Mucosa of stomach (tissue), 1 donor: ENCODE measurements around the gene ANKFN1.
"Not testable (repeated sequence)": the region's sequence is repeated elsewhere in the genome, so short reads cannot be mapped to it uniquely, and the experiment has no call there.

Source experiments
- H3K27me3 ChIP-seq: one replicate; pipeline ENCODE4 v1.7.0; 2013; ENCODE audit warnings: mild to moderate bottlenecking, low read length; ENCODE audit not compliant: control insufficient read depth, insufficient read depth
- H3K36me3 ChIP-seq: one replicate; pipeline ENCODE4 v1.7.0; 2013; ENCODE audit warnings: low read length; ENCODE audit not compliant: control insufficient read depth, insufficient read depth
- H3K4me1 ChIP-seq: one replicate; pipeline ENCODE4 v1.7.0; 2013; ENCODE audit warnings: mild to moderate bottlenecking, low read length; ENCODE audit not compliant: control insufficient read depth, insufficient read depth
- H3K4me3 ChIP-seq: one replicate; pipeline ENCODE4 v1.7.0; 2013; ENCODE audit warnings: low read length
- H3K9ac ChIP-seq: one replicate; pipeline ENCODE4 v1.7.0; 2013; ENCODE audit warnings: mild to moderate bottlenecking, low read length, moderate library complexity
- H3K9me3 ChIP-seq: one replicate; pipeline ENCODE4 v1.7.0; 2013; ENCODE audit warnings: mild to moderate bottlenecking, low read length, moderate library complexity; ENCODE audit not compliant: control insufficient read depth
- donor health status: Pancreatic carcinoma.

Gene ANKFN1

GRCh38 chr17:56392321-56392720 lies 239.0 kb downstream of the ANKFN1 start:
- H3K27me3 ChIP-seq: peaks cover 2% of the 10 kb centered on the region
- no peaks in the 10 kb centered on the region for H3K36me3 ChIP-seq
- H3K9ac ChIP-seq: no peak overlapping the region
- H3K4me3 ChIP-seq: no peak overlapping the region
- no peaks in the 10 kb centered on the region for H3K4me1 ChIP-seq
- no peaks in the 10 kb centered on the region for H3K9me3 ChIP-seq

DNA sequence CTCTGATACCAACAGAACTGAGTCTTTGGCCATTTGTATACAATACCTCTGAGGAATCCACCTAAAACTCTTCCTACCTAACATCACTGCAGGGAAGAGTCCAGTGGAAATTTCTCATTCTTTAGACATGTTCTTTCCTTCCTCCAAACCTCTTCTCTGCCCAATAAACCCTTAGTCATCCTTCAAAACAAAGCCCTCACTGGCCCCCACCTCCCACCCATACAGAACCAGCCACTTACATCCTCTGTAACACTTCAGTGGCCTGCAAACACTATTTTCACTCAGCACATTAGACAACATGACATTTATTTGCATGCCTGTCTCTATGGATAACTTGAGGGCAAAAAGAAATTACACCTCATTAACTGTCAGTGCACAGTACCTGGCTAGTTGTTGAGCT lies 239.9 kb downstream of the ANKFN1 start:
- no peaks in the 10 kb centered on the region for H3K9me3 ChIP-seq
- no peaks in the 10 kb centered on the region for H3K4me1 ChIP-seq
- no peaks in the 10 kb centered on the region for H3K36me3 ChIP-seq
- H3K27me3 ChIP-seq: peaks cover 2% of the 10 kb centered on the region
- H3K4me3 ChIP-seq: no peak overlapping the region
- H3K9ac ChIP-seq: no peak overlapping the region

DNA sequence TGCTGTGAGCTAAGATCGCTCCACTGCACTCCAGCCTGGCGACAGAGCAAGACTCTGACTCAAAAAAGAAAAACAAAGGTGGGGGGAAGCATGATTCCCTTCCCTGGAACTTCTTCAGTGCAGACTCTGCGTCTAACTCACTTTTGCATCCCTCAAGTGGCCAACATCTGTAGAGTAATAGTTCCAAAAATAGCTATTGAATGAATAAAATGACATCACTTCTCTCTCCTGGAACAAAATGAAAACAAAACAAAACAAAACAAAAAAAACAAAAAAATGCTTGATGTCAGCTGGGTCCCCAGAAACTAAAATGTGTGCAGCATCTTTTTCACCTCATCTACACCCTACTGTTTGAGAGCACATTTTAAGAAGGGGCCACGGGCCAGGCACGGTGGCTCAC lies 242.5 kb downstream of the ANKFN1 start:
- H3K4me3 ChIP-seq: no peak overlapping the region
- H3K27me3 ChIP-seq: peaks cover 2% of the 10 kb centered on the region
- no peak overlapping the region for H3K9ac ChIP-seq
- no peaks in the 10 kb centered on the region for H3K36me3 ChIP-seq
- no peaks in the 10 kb centered on the region for H3K4me1 ChIP-seq
- H3K9me3 ChIP-seq: no peaks in the 10 kb centered on the region

DNA sequence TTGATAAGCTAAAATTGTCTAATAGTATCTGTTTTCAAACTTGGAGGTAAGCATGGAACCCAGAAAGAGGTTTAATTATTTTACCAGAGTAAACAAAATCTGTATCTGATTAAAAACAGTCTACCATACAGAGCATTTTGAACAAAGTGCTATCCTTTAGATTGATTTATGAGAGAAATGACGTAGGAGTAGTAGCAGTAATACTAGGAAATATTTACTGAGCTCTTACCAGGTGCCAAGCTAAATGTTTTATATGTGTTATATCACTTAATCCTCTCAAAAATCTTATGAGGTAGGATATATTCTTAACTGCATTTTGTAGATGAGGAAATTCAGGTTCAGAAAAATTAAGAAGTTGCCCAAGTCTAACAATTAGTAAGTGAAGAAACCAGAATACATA lies 253.8 kb downstream of the ANKFN1 start:
- Histone ChIP-seq H3K36me3 (no peaks in the 10 kb centered on the region), H3K4me3 (no peak overlapping the region)

DNA sequence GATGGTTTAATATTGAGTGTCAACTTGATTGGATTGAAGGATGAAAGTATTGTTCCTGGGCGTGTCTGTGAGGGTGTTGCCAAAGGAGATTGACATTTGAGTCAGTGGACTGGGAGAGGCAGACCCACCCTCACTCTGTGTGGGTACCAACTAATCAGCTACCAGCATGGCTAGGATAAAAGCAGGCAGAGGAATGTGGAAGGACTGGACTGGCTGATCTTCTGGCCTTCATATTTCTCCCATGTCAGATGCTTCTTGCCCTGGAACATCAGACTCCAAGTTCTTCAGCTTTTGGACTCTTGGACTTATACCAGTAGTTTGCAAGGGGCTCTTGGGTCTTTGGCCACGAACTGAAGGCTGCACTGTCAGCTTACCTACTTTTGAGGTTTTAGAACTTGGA lies 259.1 kb downstream of the ANKFN1 start:
- not testable (repeated sequence) for H3K27me3 ChIP-seq, H3K9me3 ChIP-seq, H3K9ac ChIP-seq, H3K4me3 ChIP-seq, H3K4me1 ChIP-seq, H3K36me3 ChIP-seq

More for the DNA sequence above, 253.8 kb downstream of the ANKFN1 start:
- Histone ChIP-seq H3K4me1 (no peaks in the 10 kb centered on the region), H3K9ac (no peak overlapping the region), H3K27me3 (no peaks in the 10 kb centered on the region), H3K9me3 (no peaks in the 10 kb centered on the region)

GRCh38 chr17:56416682-56417351 lies 263.5 kb downstream of the ANKFN1 start:
- Histone ChIP-seq H3K27me3 (no peaks in the 10 kb centered on the region), H3K4me3 (no peak overlapping the region), H3K9ac (no peak overlapping the region), H3K9me3 (no peaks in the 10 kb centered on the region), H3K4me1 (no peaks in the 10 kb centered on the region), H3K36me3 (no peaks in the 10 kb centered on the region)

DNA sequence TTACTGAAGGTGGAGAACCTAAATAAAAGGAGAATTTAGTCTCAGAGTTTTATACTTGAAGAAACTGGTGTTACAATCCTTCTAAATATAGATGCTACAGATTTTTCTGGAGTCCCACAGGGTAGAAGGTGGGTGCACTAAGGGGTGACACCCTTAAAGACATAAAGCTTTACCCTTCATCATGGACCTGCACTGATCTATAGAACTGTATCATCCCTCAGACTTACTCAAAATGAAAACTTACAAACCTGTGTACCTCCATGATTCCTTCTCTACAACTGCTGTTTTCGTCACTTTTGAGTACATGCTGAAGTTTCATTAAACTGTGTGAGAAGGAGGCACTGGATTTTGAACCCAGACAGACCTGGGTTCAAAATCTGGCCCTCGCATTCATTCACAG lies 270.7 kb downstream of the ANKFN1 start:
- no peaks in the 10 kb centered on the region for H3K4me1 ChIP-seq
- H3K4me3 ChIP-seq: no peak overlapping the region
- no peaks in the 10 kb centered on the region for H3K27me3 ChIP-seq
- H3K36me3 ChIP-seq: no peaks in the 10 kb centered on the region
- no peaks in the 10 kb centered on the region for H3K9me3 ChIP-seq
- no peak overlapping the region for H3K9ac ChIP-seq

GRCh38 chr17:56424543-56425044 lies 271.3 kb downstream of the ANKFN1 start:
- Histone ChIP-seq H3K36me3 (no peaks in the 10 kb centered on the region), H3K4me1 (no peaks in the 10 kb centered on the region), H3K27me3 (no peaks in the 10 kb centered on the region), H3K9ac (no peak overlapping the region), H3K4me3 (no peak overlapping the region), H3K9me3 (no peaks in the 10 kb centered on the region)

DNA sequence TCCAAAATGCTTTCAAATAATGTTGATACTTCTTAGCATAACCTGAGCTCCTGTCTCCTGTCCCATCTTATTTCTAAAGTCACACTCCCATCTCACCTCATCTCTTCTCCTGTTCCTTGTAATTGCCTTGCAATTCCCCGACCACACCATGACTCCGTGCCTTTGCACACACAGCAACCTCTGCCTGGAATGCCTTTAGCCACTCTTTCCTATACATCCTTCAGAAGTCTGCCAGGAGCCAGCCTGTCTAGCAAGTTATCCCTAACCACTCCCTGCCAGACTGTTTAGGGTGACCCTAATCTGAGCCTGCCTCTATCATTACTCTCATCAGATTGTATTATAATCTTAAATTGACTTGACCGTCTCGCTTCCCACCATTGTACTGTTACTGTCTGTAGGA lies 272.2 kb downstream of the ANKFN1 start:
- Histone ChIP-seq H3K4me1 (no peaks in the 10 kb centered on the region), H3K4me3 (no peak overlapping the region), H3K9me3 (no peaks in the 10 kb centered on the region), H3K9ac (no peak overlapping the region), H3K27me3 (no peaks in the 10 kb centered on the region), H3K36me3 (no peaks in the 10 kb centered on the region)

DNA sequence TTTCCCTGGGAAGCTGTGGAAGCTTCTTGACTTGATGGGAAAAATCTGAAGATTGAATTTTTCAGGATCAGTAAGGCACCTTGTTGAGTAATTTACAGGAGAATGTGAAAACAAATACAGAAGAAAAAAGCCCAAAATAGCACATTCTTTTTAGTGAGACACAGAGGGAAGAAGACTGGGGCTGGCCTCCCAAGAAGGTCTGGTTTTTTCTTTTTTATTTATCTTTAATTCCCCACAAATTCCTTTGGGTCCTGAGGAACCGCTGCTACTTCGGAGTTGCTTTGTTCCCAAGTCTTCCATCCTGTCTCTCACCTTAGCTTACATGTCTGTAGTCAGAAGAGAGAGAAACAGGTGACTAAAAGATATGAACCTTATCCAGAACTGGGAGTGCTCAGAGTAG lies 273.6 kb downstream of the ANKFN1 start:
- Histone ChIP-seq H3K27me3 (no peaks in the 10 kb centered on the region), H3K9me3 (no peaks in the 10 kb centered on the region), H3K36me3 (no peaks in the 10 kb centered on the region), H3K4me3 (no peak overlapping the region), H3K4me1 (no peaks in the 10 kb centered on the region), H3K9ac (no peak overlapping the region)

- no peaks in the 10 kb centered on the region for H3K9me3 ChIP-seq
- H3K9ac ChIP-seq: no peak overlapping the region
- no peak overlapping the region for H3K4me3 ChIP-seq
- H3K27me3 ChIP-seq: no peaks in the 10 kb centered on the region
- no peaks in the 10 kb centered on the region for H3K4me1 ChIP-seq
- no peaks in the 10 kb centered on the region for H3K36me3 ChIP-seq
These were observed 278.5 kb downstream of the ANKFN1 start for GRCh38 chr17:56431736-56432135.

DNA sequence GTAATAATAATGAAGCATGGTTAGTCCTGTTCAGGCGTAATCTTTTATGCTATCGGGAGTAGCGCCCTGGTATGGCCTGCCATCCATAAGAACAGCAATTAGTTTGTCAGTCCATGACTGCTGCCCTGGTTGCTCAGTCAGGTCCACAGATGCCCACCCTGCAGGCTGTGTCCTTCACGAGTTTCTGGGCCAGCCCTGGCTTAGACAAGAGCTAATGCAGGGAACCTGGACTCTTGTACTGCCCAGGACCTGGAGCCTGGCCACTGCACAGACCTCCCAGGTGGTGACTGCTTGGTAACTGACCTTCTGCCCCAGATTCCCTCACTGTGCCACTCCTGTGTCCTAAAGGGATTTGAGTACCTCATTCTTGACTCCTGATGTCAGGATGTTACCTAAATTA lies 279.2 kb downstream of the ANKFN1 start:
- Histone ChIP-seq H3K9me3 (no peaks in the 10 kb centered on the region), H3K36me3 (no peaks in the 10 kb centered on the region), H3K4me1 (no peaks in the 10 kb centered on the region), H3K9ac (no peak overlapping the region), H3K27me3 (no peaks in the 10 kb centered on the region), H3K4me3 (no peak overlapping the region)

GRCh38 chr17:56434610-56435009 lies 281.3 kb downstream of the ANKFN1 start:
- H3K4me3 ChIP-seq: no peak overlapping the region
- H3K36me3 ChIP-seq: no peaks in the 10 kb centered on the region

More at GRCh38 chr17:56434610-56435009, 281.3 kb downstream of the ANKFN1 start:
- H3K9ac ChIP-seq: no peak overlapping the region
- H3K4me1 ChIP-seq: no peaks in the 10 kb centered on the region
- no peaks in the 10 kb centered on the region for H3K9me3 ChIP-seq
- H3K27me3 ChIP-seq: no peaks in the 10 kb centered on the region
